Panc1 (cell line): ENCODE data around the gene GNAI3. TPM values are rescaled to one million over a fixed set of nuclear protein-coding genes. Genes with fewer than 3 reads are reported as not detected.

Source experiments
- ATAC-seq: fragments of 200-7000 bp; cut with Tn5 transposase; 2 replicates; pipeline ENCODE4 v1.9.1; 2020; ENCODE audit warnings: mild to moderate bottlenecking, moderate library complexity
- BruUV-seq: library from RNA; stranded (reverse); fragments of 400-500 nt; replicated peaks from 2 replicates; lab custom pipeline; 2021; lab: Mats Ljungman, UMichigan
- CTCF ChIA-PET: fragments of 300-600 bp; sonication (Branson Sonifier 250); formaldehyde crosslinking; loops from one replicate; lab custom pipeline; 2022; ENCODE audit warnings: antibody characterized with exemption; lab: Charles Lee
- POLR2A ChIA-PET: fragments of 300-600 bp; sonication (Branson Sonifier 250); formaldehyde crosslinking; loops from one replicate; lab custom pipeline; 2022; ENCODE audit warnings: antibody characterized with exemption; lab: Charles Lee
- DNase-seq: peaks from one replicate; pipeline ENCODE4 v3.0.0-alpha.2; 2010; ENCODE audit warnings: low read depth, low spot score
- H3K27ac ChIP-seq: 2 replicates; pipeline ENCODE4 v1.5.1; 2011; ENCODE audit warnings: mild to moderate bottlenecking, low read length, inconsistent platforms
- H3K27me3 ChIP-seq: fragments of 200-500 bp; sonication (Bioruptor generic); 2 replicates; pipeline ENCODE4 v1.6.0; 2014; ENCODE audit warnings: low read length, inconsistent platforms; ENCODE audit not compliant: control insufficient read depth, insufficient read depth
- H3K36me3 ChIP-seq: fragments of 200-500 bp; sonication (Bioruptor generic); 2 replicates; pipeline ENCODE4 v1.5.1; 2014; ENCODE audit warnings: inconsistent platforms, mild to moderate bottlenecking, low read length, moderate library complexity; ENCODE audit not compliant: control insufficient read depth, insufficient read depth
- H3K4me1 ChIP-seq: 2 replicates; pipeline ENCODE4 v1.5.1; 2011; ENCODE audit warnings: inconsistent platforms, mild to moderate bottlenecking, low read length, moderate library complexity; ENCODE audit not compliant: control insufficient read depth, insufficient read depth
- H3K4me3 ChIP-seq, 2 experiments: 2 replicates each; pipeline ENCODE4 v1.5.1; 2011 to 2012; ENCODE audit warnings: low read depth in 2 of 2, low read length in 2 of 2, mild to moderate bottlenecking in 2 of 2, inconsistent platforms in 1 of 2, moderate library complexity in 1 of 2
- H3K9me3 ChIP-seq: fragments of 200-500 bp; sonication (Bioruptor generic); 2 replicates; pipeline ENCODE4 v1.5.1; 2014; ENCODE audit warnings: low read depth, mild to moderate bottlenecking, inconsistent platforms, low read length, moderate library complexity; ENCODE audit not compliant: control insufficient read depth, insufficient read depth
- CTCF ChIP-seq: fragments of 450-650 bp; IDR thresholded peaks from 2 replicates; pipeline ENCODE4 v1.5.1; 2017; ENCODE audit warnings: mild to moderate bottlenecking
- POLR2AphosphoS5 ChIP-seq: IDR thresholded peaks from 2 replicates; pipeline ENCODE4 v1.6.1; 2012; ENCODE audit warnings: mild to moderate bottlenecking, low read depth, low read length, moderate library complexity
- REST ChIP-seq, 2 experiments: IDR thresholded peaks; 2 replicates each; pipeline ENCODE4 v1.6.1; 2011 to 2012; ENCODE audit warnings: low read depth in 2 of 2, control low read depth in 1 of 2, low read length in 1 of 2, mild to moderate bottlenecking in 1 of 2, moderate library complexity in 1 of 2; ENCODE audit not compliant: insufficient read depth in 1 of 2
- SIN3A ChIP-seq: IDR thresholded peaks from 2 replicates; pipeline ENCODE4 v1.6.1; 2012; ENCODE audit warnings: low read depth, mild to moderate bottlenecking, low read length, moderate library complexity, borderline replicate concordance; ENCODE audit not compliant: insufficient read depth
- TCF7L2 ChIP-seq: IDR thresholded peaks from 2 replicates; pipeline ENCODE4 v1.6.1; 2011; ENCODE audit warnings: mild to moderate bottlenecking, low read depth, low read length, inconsistent platforms
- in situ Hi-C: cut with HindIII; loops from 2 replicates; pipeline ENCODE4 v1.10.0; 2016; ENCODE audit warnings: low sequenced_read_pairs, low pct_unique_long_range_greater_than_20kb
- intact Hi-C: fragments of 100-400 bp; cut with micrococcal nuclease; formaldehyde crosslinking; loops from one replicate; pipeline ENCODE4 v1.10.0; 2022; ENCODE audit not compliant: unreplicated experiment
- total RNA-seq: library from RNA; stranded (reverse); gene quantifications from one replicate; pipeline ENCODE4 v1.2.1, GENCODE V29; 2021; ENCODE audit not compliant: unreplicated experiment

Gene GNAI3
- total RNA-seq, 1 experiment from 2014 or later = 6.4 TPM

- Histone ChIP-seq H3K36me3 (no peaks in the 10 kb centered on the region), H3K4me1 (no peaks in the 10 kb centered on the region), H3K4me3 (no peak overlapping the region), H3K9me3 (no peaks in the 10 kb centered on the region), H3K27ac (no peak overlapping the region), H3K27me3 (no peaks in the 10 kb centered on the region)
- BruUV-seq = no TSS peak
- no peak for DNase-seq
- ChIA-PET POLR2A (no interaction called here), CTCF (no interaction called here)
- in situ Hi-C loops (no loop called here), intact Hi-C loops (no loop called here)
- no peak for ATAC-seq
- no peak for TF ChIP-seq TCF7L2
- TF ChIP-seq POLR2AphosphoS5 = no peak
- no peak for TF ChIP-seq SIN3A
- no peak for TF ChIP-seq REST (IDR thresholded peaks at IDR 0.05; ENCODE audit: insufficient read depth in 1 of 2, low read depth in 2 of 2, low read length in 1 of 2)
- no peak for TF ChIP-seq CTCF
These were observed 61.5 kb downstream of the GNAI3 start for GRCh38 chr1:109609881-109610280.

GRCh38 chr1:109610609-109611307 is 62.3 kb downstream of the GNAI3 start:
- CTCF ChIA-PET = no interaction called here
- no TSS peak for BruUV-seq
- Histone ChIP-seq H3K27me3 (no peaks in the 10 kb centered on the region), H3K27ac (no peak overlapping the region), H3K4me1 (no peaks in the 10 kb centered on the region), H3K9me3 (no peaks in the 10 kb centered on the region), H3K36me3 (no peaks in the 10 kb centered on the region), H3K4me3 (no peak overlapping the region)
- in situ Hi-C loops = no loop called here
- ATAC-seq (no peak), DNase-seq (no peak)
- POLR2A ChIA-PET = interaction anchor here (0.6 kb wide), 1 partner anchor 61 kb away, joined by 6 read pairs; no protein-coding TSS in a partner anchor
- intact Hi-C loops = no loop called here
- TF ChIP-seq TCF7L2 = no peak
- no peak for TF ChIP-seq POLR2AphosphoS5
- no peak for TF ChIP-seq SIN3A
- TF ChIP-seq REST (IDR thresholded peaks at IDR 0.05; ENCODE audit: insufficient read depth in 1 of 2, low read depth in 2 of 2, low read length in 1 of 2) = no peak
- TF ChIP-seq CTCF = no peak
